GM23338 (cell line): ENCODE results near the gene PLXNA2.

Source experiments
- CREB1 ChIP-seq: fragments of 250-450 bp; sonication (Bioruptor Pico); IDR thresholded peaks from 2 replicates; pipeline ENCODE4 v1.5.0; 2020; ENCODE audit warnings: low read depth, mild to moderate bottlenecking, moderate library complexity
- EZH2 ChIP-seq: fragments of 200-600 bp; sonication (generic); IDR thresholded peaks from one replicate; pipeline ENCODE4 v1.8.0; 2017; ENCODE audit warnings: antibody characterized with exemption, mild to moderate bottlenecking, low read depth; ENCODE audit not compliant: unreplicated experiment
- EZH2phosphoT487 ChIP-seq: fragments of 200-600 bp; sonication (generic); IDR thresholded peaks from one replicate; pipeline ENCODE4 v1.8.1; 2018; ENCODE audit warnings: antibody characterized with exemption; ENCODE audit not compliant: unreplicated experiment
- JUNB ChIP-seq: IDR thresholded peaks from one replicate; pipeline ENCODE4 v1.6.1; 2016; ENCODE audit warnings: antibody characterized with exemption; ENCODE audit not compliant: unreplicated experiment
- NANOG ChIP-seq: IDR thresholded peaks from 2 replicates; pipeline ENCODE4 v1.6.1; 2016; ENCODE audit warnings: antibody characterized with exemption, borderline replicate concordance
- POLR2AphosphoS5 ChIP-seq: IDR thresholded peaks from 2 replicates; pipeline ENCODE4 v1.6.1; 2016; ENCODE audit warnings: antibody characterized with exemption, low read depth
- REST ChIP-seq: IDR thresholded peaks from one replicate; pipeline ENCODE4 v1.6.1; 2018; ENCODE audit warnings: antibody characterized with exemption; ENCODE audit not compliant: unreplicated experiment
- STAT1 ChIP-seq: IDR thresholded peaks from one replicate; pipeline ENCODE4 v1.6.1; 2016; ENCODE audit warnings: antibody characterized with exemption; ENCODE audit not compliant: unreplicated experiment
- ZNF114 ChIP-seq: fragments of 250-450 bp; sonication (Bioruptor Pico); IDR thresholded peaks from 2 replicates; pipeline ENCODE4 v1.5.0; 2020; ENCODE audit warnings: mild to moderate bottlenecking, moderate library complexity
- ZNF331 ChIP-seq: fragments of 250-450 bp; sonication (Bioruptor Pico); IDR thresholded peaks from 2 replicates; pipeline ENCODE4 v1.5.0; 2020; ENCODE audit warnings: low read depth, mild to moderate bottlenecking, moderate library complexity
- ZNF462 ChIP-seq: fragments of 250-450 bp; sonication (Bioruptor Pico); IDR thresholded peaks from 2 replicates; pipeline ENCODE4 v1.5.0; 2020; ENCODE audit warnings: mild to moderate bottlenecking, moderate library complexity
- TF ChIP-seq, protein P1 (sequence below), 2 experiments: fragments of 200-600 bp in 1 of 2; sonication (generic) in 1 of 2; conservative IDR thresholded peaks; 2 replicates each; pipeline versions ENCODE4 v1.5.1 to v1.6.1; 2016 to 2017; ENCODE audit warnings: antibody characterized with exemption in 2 of 2, low read depth in 2 of 2, mild to moderate bottlenecking in 2 of 2, moderate library complexity in 1 of 2
- TF ChIP-seq, protein P2 (sequence below): IDR thresholded peaks from 2 replicates; pipeline ENCODE4 v1.6.1; 2016; ENCODE audit warnings: antibody characterized with exemption

- TF ChIP-seq, protein P1, sequence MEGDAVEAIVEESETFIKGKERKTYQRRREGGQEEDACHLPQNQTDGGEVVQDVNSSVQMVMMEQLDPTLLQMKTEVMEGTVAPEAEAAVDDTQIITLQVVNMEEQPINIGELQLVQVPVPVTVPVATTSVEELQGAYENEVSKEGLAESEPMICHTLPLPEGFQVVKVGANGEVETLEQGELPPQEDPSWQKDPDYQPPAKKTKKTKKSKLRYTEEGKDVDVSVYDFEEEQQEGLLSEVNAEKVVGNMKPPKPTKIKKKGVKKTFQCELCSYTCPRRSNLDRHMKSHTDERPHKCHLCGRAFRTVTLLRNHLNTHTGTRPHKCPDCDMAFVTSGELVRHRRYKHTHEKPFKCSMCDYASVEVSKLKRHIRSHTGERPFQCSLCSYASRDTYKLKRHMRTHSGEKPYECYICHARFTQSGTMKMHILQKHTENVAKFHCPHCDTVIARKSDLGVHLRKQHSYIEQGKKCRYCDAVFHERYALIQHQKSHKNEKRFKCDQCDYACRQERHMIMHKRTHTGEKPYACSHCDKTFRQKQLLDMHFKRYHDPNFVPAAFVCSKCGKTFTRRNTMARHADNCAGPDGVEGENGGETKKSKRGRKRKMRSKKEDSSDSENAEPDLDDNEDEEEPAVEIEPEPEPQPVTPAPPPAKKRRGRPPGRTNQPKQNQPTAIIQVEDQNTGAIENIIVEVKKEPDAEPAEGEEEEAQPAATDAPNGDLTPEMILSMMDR (conservative IDR thresholded peaks at IDR 0.05; ENCODE audit: low read depth in 2 of 2): no peak
- TF ChIP-seq EZH2 (no peak), NANOG (no peak), EZH2phosphoT487 (no peak), POLR2AphosphoS5 (no peak), JUNB (no peak), REST (no peak), CREB1 (CRISPR knock-in tag) (no peak), STAT1 (no peak), ZNF114 (CRISPR knock-in tag) (no peak), ZNF331 (CRISPR knock-in tag) (no peak), ZNF462 (no peak)
- TF ChIP-seq, protein P2, sequence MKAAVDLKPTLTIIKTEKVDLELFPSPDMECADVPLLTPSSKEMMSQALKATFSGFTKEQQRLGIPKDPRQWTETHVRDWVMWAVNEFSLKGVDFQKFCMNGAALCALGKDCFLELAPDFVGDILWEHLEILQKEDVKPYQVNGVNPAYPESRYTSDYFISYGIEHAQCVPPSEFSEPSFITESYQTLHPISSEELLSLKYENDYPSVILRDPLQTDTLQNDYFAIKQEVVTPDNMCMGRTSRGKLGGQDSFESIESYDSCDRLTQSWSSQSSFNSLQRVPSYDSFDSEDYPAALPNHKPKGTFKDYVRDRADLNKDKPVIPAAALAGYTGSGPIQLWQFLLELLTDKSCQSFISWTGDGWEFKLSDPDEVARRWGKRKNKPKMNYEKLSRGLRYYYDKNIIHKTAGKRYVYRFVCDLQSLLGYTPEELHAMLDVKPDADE: no peak
Measured at GRCh38 chr1:208175508-208175895, 68.7 kb downstream of the PLXNA2 start.
